Astrocyte (in vitro differentiated cells and primary cell): ENCODE measurements around the gene PRICKLE1.

Experiments used
- CTCF ChIP-seq: IDR thresholded peaks from 2 replicates; pipeline ENCODE4 v1.5.1; 2011; ENCODE audit warnings: low read depth, mild to moderate bottlenecking, inconsistent platforms, low read length, moderate library complexity; ENCODE audit not compliant: insufficient read depth
- EZH2 ChIP-seq: IDR thresholded peaks from 2 replicates; pipeline ENCODE4 v1.6.1; 2012; ENCODE audit warnings: mild to moderate bottlenecking, low read length, inconsistent platforms; ENCODE audit not compliant: insufficient read depth

GRCh38 chr12:42638011-42638410, 48.5 kb upstream of the PRICKLE1 start:
- TF ChIP-seq CTCF (no peak), EZH2 (no peak)
